Tibial nerve (tissue), 4 donors: ENCODE measurements around the gene MRPL27. TPM values are rescaled to one million over a fixed set of nuclear protein-coding genes. Genes with fewer than 3 reads are reported as not detected.

Source experiments
- DNase-seq, 2 donors: peaks; one replicate each; pipeline ENCODE4 v3.0.0-alpha.2; 2019; ENCODE audit warnings: low spot score in 2 of 2
- H3K27ac ChIP-seq, 4 donors: fragments of 200-600 bp; sonication (generic) in 3 of 4; one replicate each; pipeline ENCODE4 v1.5.1; 2017 to 2019; ENCODE audit warnings: mild to moderate bottlenecking in 1 of 4
- H3K27me3 ChIP-seq, 2 donors: fragments of 200-600 bp; sonication (generic) in 1 of 2; one replicate each; pipeline versions ENCODE4 v1.5.1 to v1.6.0; 2017 to 2019
- H3K36me3 ChIP-seq, 3 donors: fragments of 200-600 bp; sonication (generic); one replicate each; pipeline ENCODE4 v1.5.1; 2018 to 2019
- H3K4me1 ChIP-seq, 4 donors: fragments of 200-600 bp; sonication (generic) in 3 of 4; one replicate each; pipeline ENCODE4 v1.5.1; 2017 to 2019
- H3K4me3 ChIP-seq, 4 donors: fragments of 200-600 bp; sonication (generic) in 3 of 4; one replicate each; pipeline ENCODE4 v1.5.1; 2017 to 2019; ENCODE audit warnings: mild to moderate bottlenecking in 1 of 4, moderate library complexity in 1 of 4
- H3K9me3 ChIP-seq, 4 donors: fragments of 200-600 bp; sonication (generic) in 3 of 4; one replicate each; pipeline ENCODE4 v1.5.1; 2017 to 2019
- CTCF ChIP-seq, 5 experiments: fragments of 200-600 bp in 3 of 5; fragments of 450-650 bp in 2 of 5; sonication (generic) in 3 of 5; IDR thresholded peaks; one replicate each; pipeline ENCODE4 v1.5.1; 2016 to 2019; ENCODE audit warnings: antibody characterized with exemption in 5 of 5, mild to moderate bottlenecking in 3 of 5, moderate library complexity in 2 of 5
- EP300 ChIP-seq, 2 donors: sonication (generic); formaldehyde crosslinking; IDR thresholded peaks; one replicate each; pipeline ENCODE4 v1.6.1; 2017; ENCODE audit warnings: antibody characterized with exemption in 2 of 2, mild to moderate bottlenecking in 1 of 2
- POLR2A ChIP-seq, 2 donors: fragments of 450-650 bp; IDR thresholded peaks; one replicate each; pipeline ENCODE4 v1.6.1; 2017; ENCODE audit warnings: antibody characterized with exemption in 2 of 2, mild to moderate bottlenecking in 2 of 2, moderate library complexity in 2 of 2
- WGBS, 2 donors: methylation state at CpG; one replicate each; pipeline ENCODE4 v1.1.5; 2018; 5-methylcytosine and 5-hydroxymethylcytosine counted together
- total RNA-seq, 4 donors: library from RNA; depleted of rRNA; stranded (reverse); fragments of >200 nt; gene quantifications; one replicate each; pipeline ENCODE4 v1.1.0, GENCODE V29; 2016

Gene MRPL27
- total RNA-seq, 4 donors from 2014 or later: 32.4 to 45.9 (median 34.9) TPM

- 90 to 93% methylated on average over 17 of the region's 17 CpGs for WGBS, 2 donors
- DNase-seq: no peak
- Histone ChIP-seq H3K4me1 (peaks cover 0 to 12% (median 9%) of the 10 kb centered on the region in 4 donors), H3K36me3 (peaks cover 0 to 77% (median 13%) of the 10 kb centered on the region in 3 donors), H3K9me3 (no peaks in the 10 kb centered on the region), H3K4me3 (no peak overlapping the region), H3K27me3 (no peaks in the 10 kb centered on the region), H3K27ac (no peak overlapping the region)
- TF ChIP-seq EP300 (IDR thresholded peaks at IDR 0.05) (no peak), CTCF (IDR thresholded peaks at IDR 0.05) (no peak), POLR2A (IDR thresholded peaks at IDR 0.05) (no peak)
Measured at GRCh38 chr17:50358177-50358576, 14.8 kb downstream of the MRPL27 start.

- 90 to 94% methylated on average over 5 to 12 of the region's 12 CpGs for WGBS, 2 donors
- no peak overlapping the region for H3K4me3 ChIP-seq
- no peak overlapping the region for H3K27ac ChIP-seq
- H3K27me3 ChIP-seq: no peaks in the 10 kb centered on the region
- peaks cover 0 to 88% (median 13%) of the 10 kb centered on the region in 3 donors for H3K36me3 ChIP-seq
- H3K4me1 ChIP-seq: peaks cover 0 to 3% (median 0%) of the 10 kb centered on the region in 4 donors
- H3K9me3 ChIP-seq: no peaks in the 10 kb centered on the region
- TF ChIP-seq CTCF (IDR thresholded peaks at IDR 0.05) (no peak), EP300 (IDR thresholded peaks at IDR 0.05) (no peak), POLR2A (IDR thresholded peaks at IDR 0.05) (no peak)
- DNase-seq: no peak
Measured at GRCh38 chr17:50356892-50357510, 16.0 kb downstream of the MRPL27 start.

GRCh38 chr17:50356418-50356817 is 16.6 kb downstream of the MRPL27 start:
- Histone ChIP-seq H3K4me1 (peaks cover 0 to 3% (median 0%) of the 10 kb centered on the region in 4 donors), H3K9me3 (no peaks in the 10 kb centered on the region), H3K36me3 (peaks cover 0 to 92% (median 13%) of the 10 kb centered on the region in 3 donors), H3K27ac (no peak overlapping the region), H3K27me3 (no peaks in the 10 kb centered on the region), H3K4me3 (no peak overlapping the region)
- DNase-seq: no peak
- WGBS, 2 donors: 84 to 91% methylated on average over 10 to 12 of the region's 12 CpGs
- TF ChIP-seq CTCF (IDR thresholded peaks at IDR 0.05): no peak
- TF ChIP-seq POLR2A (IDR thresholded peaks at IDR 0.05): no peak
- no peak for TF ChIP-seq EP300 (IDR thresholded peaks at IDR 0.05)

- H3K4me3 ChIP-seq: no peak overlapping the region
- H3K36me3 ChIP-seq: peaks cover 0 to 91% (median 13%) of the 10 kb centered on the region in 3 donors
- H3K27ac ChIP-seq: no peak overlapping the region
- WGBS, 2 donors: 85% methylated on average over 14 to 19 of the region's 20 CpGs
- no peak for TF ChIP-seq EP300 (IDR thresholded peaks at IDR 0.05)
- no peak for TF ChIP-seq POLR2A (IDR thresholded peaks at IDR 0.05)
- TF ChIP-seq CTCF (IDR thresholded peaks at IDR 0.05): no peak
- no peaks in the 10 kb centered on the region for H3K9me3 ChIP-seq
- DNase-seq: no peak
- no peaks in the 10 kb centered on the region for H3K27me3 ChIP-seq
- peaks cover 0 to 5% (median 0%) of the 10 kb centered on the region in 4 donors for H3K4me1 ChIP-seq
Measured at GRCh38 chr17:50355701-50356341, 17.2 kb downstream of the MRPL27 start.

DNA sequence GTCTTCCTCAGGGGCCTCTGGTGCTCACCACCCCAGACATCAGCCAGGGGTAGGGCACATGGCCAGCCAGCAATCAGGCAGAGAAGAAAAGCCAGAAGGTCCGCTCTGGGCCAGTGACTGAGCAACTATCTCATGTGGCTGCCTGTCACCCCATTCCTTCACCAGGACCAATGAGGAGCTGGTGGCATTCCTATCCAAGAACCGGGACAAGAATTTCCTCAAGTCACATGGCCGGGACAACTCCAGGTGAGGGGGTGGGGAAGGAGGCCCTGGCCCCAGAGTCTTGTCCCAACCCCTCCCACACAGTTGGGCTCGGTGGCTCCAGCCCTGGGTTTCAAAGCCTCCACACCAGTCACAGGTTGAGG is 17.7 kb downstream of the MRPL27 start:
- TF ChIP-seq EP300 (IDR thresholded peaks at IDR 0.05) (no peak), CTCF (IDR thresholded peaks at IDR 0.05) (no peak), POLR2A (IDR thresholded peaks at IDR 0.05) (no peak)
- H3K4me1 ChIP-seq: peaks cover 0 to 7% (median 0%) of the 10 kb centered on the region in 4 donors
- H3K27ac ChIP-seq: no peak overlapping the region
- no peaks in the 10 kb centered on the region for H3K9me3 ChIP-seq
- no peaks in the 10 kb centered on the region for H3K27me3 ChIP-seq
- WGBS, 2 donors: 77 to 93% methylated on average over 3 to 4 of the region's 4 CpGs
- no peak for DNase-seq
- H3K36me3 ChIP-seq: peaks cover 0 to 86% (median 13%) of the 10 kb centered on the region in 3 donors
- no peak overlapping the region for H3K4me3 ChIP-seq
